Measurements from ENCODE around the gene FIBCD1. TPM values are rescaled to one million over a fixed set of nuclear protein-coding genes. Genes with fewer than 3 reads are reported as not detected.
A peak's percentile ranks its signal among the peaks of the same experiment; 100 is the strongest.

The FIBCD1 gene
- total and polyA plus RNA-seq, 2 experiments from 2014 or later, result 4.4 to 5.6 TPM

DNA sequence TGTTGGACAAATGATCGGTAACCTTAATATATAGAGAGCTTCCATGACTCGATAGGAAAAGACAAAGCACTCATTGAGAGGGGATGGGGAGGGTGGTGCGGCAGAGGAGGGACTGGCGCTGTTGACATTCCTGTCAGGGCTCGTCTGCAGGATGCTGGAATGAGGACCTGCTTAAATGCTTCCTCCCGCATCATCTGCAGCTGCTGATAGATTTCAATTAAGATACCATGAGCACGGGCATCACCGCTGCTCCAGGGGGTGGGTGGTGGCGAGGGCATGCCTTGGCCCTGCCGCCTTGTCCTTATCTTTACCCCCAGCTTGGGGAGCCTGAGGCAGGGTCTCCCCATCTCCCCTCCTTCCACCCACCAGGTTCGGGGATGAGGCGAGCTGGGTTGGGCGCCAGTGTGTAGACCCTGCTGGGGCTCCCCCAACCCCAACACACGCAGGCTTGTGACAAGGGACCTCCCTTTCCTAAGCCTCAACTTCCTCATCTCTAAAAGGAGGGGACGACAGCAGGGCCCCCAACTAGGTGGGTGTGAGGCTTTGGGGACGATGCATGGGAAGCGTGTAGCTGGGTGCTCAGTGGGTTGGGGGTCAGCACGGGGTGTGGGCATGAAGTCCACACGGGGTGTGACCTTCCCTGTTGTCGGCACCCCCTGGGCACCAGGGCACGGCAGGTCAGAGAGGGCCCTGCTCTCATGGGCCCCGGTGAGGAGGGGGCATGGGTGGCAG, 30.7 kb downstream of the FIBCD1 start:
- Mint-ChIP-seq H3K4me1 (peaks cover 10% of the 10 kb centered on the region), H3K27ac (no peak overlapping the region), H3K27me3 (ENCODE audit: insufficient read depth, low read depth, poor library complexity) (peaks cover 9% of the 10 kb centered on the region), H3K36me3 (ENCODE audit: low read depth) (no peaks in the 10 kb centered on the region), H3K9me3 (no peaks in the 10 kb centered on the region), H3K4me3 (no peak overlapping the region; the same call in 2 of the 3 replicates)
- DNase-seq (ENCODE audit: low spot score), result no peak
- TF ChIP-seq NANOG (IDR thresholded peaks at IDR 0.05; ENCODE audit: borderline replicate concordance) (no peak), ZNF462 (CRISPR knock-in tag; IDR thresholded peaks at IDR 0.05) (no peak), ZNF331 (CRISPR knock-in tag; IDR thresholded peaks at IDR 0.05; ENCODE audit: low read depth) (no peak), ZNF114 (CRISPR knock-in tag; IDR thresholded peaks at IDR 0.05) (no peak), JUNB (IDR thresholded peaks at IDR 0.05; ENCODE audit: unreplicated experiment) (no peak), EZH2 (IDR thresholded peaks at IDR 0.05; ENCODE audit: low read depth, unreplicated experiment) (no peak), CREB1 (CRISPR knock-in tag; IDR thresholded peaks at IDR 0.05; ENCODE audit: low read depth) (no peak)
- Histone ChIP-seq H3F3A (replicated peaks; ENCODE audit: low read depth) (no peaks in the 10 kb centered on the region), H3K36me3 (ENCODE audit: insufficient read depth) (no peaks in the 10 kb centered on the region), H3K79me2 (replicated peaks; ENCODE audit: insufficient read depth) (no peaks in the 10 kb centered on the region), H3K4me3 (no peak overlapping the region), H3K9me2 (ENCODE audit: insufficient read depth) (no peaks in the 10 kb centered on the region), H2AFZ (no peak overlapping the region), H3K4me1 (ENCODE audit: insufficient read depth) (no peaks in the 10 kb centered on the region), H3K4me2 (no peak overlapping the region), H3K27me3 (ENCODE audit: insufficient read depth) (no peaks in the 10 kb centered on the region), H3K27ac (ENCODE audit: low read depth) (no peak overlapping the region), H4K20me1 (replicated peaks; ENCODE audit: insufficient read depth) (no peaks in the 10 kb centered on the region)
- peak; percentile 20 for ATAC-seq

Data from GM23338 (cell line).